Measurements from ENCODE around the gene DNAH2. TPM values are rescaled to one million over a fixed set of nuclear protein-coding genes. Genes with fewer than 3 reads are reported as not detected.

Gene DNAH2, protein sequence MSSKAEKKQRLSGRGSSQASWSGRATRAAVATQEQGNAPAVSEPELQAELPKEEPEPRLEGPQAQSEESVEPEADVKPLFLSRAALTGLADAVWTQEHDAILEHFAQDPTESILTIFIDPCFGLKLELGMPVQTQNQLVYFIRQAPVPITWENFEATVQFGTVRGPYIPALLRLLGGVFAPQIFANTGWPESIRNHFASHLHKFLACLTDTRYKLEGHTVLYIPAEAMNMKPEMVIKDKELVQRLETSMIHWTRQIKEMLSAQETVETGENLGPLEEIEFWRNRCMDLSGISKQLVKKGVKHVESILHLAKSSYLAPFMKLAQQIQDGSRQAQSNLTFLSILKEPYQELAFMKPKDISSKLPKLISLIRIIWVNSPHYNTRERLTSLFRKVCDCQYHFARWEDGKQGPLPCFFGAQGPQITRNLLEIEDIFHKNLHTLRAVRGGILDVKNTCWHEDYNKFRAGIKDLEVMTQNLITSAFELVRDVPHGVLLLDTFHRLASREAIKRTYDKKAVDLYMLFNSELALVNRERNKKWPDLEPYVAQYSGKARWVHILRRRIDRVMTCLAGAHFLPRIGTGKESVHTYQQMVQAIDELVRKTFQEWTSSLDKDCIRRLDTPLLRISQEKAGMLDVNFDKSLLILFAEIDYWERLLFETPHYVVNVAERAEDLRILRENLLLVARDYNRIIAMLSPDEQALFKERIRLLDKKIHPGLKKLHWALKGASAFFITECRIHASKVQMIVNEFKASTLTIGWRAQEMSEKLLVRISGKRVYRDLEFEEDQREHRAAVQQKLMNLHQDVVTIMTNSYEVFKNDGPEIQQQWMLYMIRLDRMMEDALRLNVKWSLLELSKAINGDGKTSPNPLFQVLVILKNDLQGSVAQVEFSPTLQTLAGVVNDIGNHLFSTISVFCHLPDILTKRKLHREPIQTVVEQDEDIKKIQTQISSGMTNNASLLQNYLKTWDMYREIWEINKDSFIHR (N-terminal part only)
- 0.37 and 0.39 TPM in 2 replicates for total RNA-seq

DNA sequence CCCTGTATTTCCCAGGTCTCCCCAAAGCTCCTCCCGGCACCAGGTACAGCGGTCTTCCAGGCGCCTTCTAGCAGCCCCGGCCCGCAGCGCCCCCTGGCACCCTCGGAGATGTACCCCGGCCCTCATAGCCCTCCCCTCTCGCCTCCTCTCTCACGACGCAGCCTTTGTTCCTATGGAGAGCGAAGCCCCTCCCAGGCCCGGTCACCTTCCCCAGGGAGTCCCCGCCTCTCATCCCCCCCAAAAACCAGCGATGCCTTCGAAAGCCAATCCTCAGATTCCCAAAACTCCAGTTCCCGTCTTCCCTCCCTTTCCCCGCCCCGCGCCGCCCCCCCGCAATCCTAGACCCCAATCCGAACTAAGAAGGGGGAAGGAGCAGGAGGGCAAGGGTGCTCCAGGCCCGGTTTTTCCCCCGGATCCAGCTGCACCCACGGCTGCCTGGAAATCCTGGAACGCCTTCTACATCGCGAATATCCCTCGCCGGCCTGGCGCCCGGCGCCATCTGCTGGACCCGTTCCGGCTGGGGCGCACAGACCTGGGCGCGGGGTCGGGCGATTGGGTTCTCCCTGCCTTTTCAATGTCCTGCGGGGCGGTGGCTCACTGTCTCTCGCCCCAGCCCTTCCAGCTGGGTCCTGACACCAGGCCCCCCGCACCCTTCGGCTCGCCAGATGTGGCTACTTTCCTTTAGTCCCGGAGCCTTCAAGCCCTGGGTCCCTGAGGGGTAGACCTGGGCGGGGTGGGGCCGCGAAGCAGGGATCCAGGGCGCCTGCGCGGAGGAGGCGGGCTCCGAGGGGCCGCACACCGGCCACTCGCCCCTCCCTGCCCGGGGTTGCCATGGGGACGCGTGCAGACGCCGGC lies at the start of gene DNAH2:
Gene DNAH2, plus strand, starts transcription at position 844 of the 855 bp plus-strand sequence. CDS start 1,991 bp downstream, outside the sequence.

DNA sequence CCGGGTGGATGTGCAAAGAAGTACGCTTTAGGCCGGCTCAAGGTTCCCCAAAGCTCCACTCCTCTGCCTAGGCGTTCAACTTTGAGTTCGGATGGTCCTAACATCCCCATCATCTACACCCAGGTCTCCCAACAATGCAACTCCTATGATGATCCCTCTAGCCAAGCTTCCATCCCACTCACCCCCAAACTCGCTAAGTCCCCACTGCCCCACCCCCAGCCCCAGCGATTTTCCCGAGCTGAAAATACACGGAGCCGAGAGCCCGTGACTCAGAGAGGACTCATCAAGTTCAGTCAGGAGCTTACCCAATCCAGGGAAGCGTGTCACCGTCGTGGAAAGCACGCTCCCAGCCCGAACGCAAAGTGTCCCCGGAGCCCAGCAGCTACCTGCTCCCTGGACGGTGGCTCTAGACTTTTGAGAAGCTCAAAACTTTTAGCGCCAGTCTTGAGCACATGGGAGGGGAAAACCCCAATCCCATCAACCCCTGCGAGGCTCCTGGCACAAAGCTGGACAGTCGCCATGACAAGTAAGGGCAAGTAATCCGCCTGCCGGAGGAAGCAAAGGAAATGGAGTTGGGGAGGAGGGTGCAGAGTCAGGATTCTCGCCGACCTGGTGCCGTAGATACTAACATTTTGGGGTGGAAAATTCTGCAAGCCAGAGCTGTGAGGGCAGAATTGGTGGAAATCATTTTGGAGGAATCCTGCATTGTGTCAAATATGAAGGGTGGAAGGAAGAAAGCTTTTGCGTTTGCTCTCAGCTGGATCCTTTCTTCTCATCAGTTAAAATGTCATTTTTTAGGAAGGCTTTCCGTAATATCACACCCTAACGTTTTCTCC lies 30.3 kb upstream of the DNAH2 start, which contains the start of gene TP53:
Gene TP53, minus strand, starts transcription at position 419 of the 836 bp plus-strand sequence. CDS start 10,896 bp downstream, outside the sequence.

DNA sequence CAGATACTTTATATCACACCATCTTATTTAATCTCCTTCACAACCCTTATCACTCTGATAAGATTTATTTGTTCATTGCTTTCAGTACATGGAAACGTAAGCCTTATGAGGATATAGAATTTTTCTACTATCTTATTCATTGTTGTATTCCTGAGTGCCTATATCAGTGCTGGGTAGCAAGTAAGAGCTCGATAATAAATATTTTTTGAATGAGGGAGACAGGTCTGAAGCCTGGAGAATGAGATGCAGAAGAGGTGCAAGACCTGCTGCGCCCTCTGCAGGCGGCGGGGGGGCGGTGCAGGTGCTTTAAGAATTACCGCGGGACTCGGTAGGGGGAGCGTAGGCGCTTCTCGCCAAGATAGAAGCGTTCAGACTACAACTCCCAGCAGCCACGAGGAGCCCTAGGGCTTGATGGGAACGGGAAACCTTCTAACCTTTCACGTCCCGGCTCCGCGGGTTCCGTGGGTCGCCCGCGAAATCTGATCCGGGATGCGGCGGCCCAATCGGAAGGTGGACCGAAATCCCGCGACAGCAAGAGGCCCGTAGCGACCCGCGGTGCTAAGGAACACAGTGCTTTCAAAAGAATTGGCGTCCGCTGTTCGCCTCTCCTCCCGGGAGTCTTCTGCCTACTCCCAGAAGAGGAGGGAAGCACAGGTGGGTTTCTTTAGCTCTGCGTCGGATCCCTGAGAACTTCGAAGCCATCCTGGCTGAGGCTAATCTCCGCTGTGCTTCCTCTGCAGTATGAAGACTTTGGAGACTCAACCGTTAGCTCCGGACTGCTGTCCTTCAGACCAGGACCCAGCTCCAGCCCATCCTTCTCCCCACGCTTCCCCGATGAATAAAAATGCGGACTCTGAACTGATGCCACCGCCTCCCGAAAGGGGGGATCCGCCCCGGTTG lies 29.4 kb upstream of the DNAH2 start, which contains the start of gene WRAP53:
Gene WRAP53, plus strand, starts transcription at position 570 of the 900 bp plus-strand sequence. Its CDS starts 172 bp downstream, at position 742.

DNA sequence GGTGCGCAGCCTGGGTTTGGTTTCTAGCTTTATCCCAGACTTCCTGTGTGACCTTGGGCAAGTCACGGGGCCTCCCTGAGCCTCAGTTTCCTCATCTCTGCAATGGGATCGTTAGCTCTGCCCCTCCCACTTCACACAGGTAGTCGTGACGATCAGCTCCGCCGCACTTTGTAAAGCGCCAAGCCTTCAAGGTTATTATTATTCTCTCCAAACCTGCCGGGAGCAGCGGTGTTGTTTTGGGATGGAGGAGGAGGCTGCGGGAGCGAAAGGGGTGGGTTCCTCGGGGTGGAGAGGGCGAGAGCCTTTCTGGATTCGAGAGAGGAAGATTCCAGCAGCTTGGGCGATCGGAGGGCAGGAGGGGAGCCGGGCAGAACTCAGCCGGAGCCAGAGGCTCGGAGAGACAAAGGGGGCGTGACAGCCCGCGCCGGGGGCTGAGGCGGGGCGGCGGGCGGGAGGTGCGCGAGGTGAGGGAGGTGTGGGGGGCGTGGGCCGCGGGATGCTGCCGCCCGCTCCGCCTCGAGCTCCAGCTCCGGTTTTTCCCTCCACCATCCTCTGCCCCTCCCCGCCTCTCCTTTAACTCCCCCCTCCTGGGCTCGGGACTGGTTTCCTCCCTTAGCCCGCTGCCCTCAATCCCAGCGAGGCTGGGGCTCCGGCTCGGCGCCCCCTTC lies 12.8 kb upstream of the DNAH2 start, which contains the start of gene EFNB3:
Gene EFNB3, plus strand, starts transcription at position 602 of the 668 bp plus-strand sequence. CDS start 397 bp downstream, outside the sequence.

DNA sequence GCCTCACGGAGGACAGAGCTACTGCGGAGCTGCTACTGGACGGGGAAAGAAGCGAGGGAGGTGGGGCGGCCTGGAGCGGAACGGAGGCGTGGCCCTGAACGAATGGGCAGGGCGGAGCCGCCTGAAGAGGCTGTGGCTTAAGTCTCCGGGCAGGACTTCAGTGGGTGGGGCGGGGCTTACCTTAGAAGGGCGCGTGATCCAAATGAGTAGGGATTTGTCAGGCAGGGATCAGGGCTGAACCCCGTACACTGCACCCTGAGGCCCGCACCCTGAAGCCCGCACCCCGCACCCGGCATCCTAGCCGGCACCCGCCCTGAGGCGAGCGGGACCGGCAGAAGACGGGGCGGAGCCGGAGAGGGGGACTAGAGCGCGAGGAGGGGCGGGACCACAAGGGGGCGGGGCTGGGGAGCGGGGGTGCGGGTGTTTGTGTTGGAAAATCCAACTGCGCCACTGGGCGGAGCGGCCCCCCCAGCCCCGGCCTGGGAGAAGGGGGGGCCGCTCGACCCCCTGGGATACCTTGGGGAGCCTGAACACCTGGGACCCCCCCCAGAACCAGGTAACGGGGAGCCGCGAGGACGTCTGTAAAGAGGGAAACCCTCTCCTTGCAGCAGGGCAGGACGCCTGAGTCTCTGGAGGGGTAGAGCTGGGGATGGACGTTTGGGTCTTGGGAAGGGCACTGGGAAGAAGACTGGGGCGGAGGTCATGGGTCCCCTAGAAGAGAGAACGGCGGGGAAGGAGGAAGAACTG lies 116.4 kb downstream of the DNAH2 start, which contains the start of gene KDM6B:
Gene KDM6B, plus strand, starts transcription at position 423 of the 747 bp plus-strand sequence. CDS start 11,338 bp downstream, outside the sequence.

DNA sequence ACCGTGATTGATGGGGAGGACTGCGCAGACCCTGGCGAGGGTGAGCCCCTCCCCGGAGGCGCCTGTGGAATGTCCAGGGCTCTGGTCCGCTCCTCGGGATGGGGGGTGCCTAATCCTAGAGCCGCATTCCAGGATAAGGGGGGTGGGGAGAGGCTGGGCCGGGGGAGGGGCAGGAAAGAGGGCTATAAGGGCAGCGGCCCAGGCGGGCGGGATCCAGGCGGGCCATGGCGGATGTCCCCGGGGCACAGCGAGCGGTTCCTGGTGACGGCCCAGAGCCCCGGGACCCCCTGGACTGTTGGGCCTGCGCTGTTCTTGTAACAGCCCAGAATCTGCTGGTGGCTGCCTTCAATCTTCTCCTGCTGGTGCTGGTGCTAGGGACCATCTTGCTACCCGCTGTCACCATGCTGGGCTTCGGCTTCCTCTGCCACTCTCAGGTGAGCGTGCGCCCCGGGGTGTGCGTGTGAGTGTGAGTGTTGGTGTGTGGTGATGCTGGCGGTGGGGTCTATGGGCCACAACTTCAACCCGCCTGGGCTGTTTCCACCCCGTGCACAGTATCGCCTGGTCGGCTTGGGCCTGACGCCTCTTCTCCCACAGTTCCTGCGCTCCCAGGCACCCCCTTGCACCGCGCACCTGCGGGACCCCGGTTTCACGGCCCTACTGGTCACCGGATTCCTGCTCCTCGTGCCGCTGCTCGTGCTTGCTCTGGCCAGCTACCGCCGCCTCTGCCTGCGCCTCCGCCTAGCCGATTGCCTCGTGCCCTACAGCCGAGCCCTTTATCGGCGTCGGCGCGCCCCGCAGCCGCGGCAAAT lies 137.5 kb downstream of the DNAH2 start, which contains the start of gene TMEM88:
Gene TMEM88, plus strand, starts transcription at position 216 of the 809 bp plus-strand sequence. Its CDS starts 9 bp downstream, at position 225.

DNA sequence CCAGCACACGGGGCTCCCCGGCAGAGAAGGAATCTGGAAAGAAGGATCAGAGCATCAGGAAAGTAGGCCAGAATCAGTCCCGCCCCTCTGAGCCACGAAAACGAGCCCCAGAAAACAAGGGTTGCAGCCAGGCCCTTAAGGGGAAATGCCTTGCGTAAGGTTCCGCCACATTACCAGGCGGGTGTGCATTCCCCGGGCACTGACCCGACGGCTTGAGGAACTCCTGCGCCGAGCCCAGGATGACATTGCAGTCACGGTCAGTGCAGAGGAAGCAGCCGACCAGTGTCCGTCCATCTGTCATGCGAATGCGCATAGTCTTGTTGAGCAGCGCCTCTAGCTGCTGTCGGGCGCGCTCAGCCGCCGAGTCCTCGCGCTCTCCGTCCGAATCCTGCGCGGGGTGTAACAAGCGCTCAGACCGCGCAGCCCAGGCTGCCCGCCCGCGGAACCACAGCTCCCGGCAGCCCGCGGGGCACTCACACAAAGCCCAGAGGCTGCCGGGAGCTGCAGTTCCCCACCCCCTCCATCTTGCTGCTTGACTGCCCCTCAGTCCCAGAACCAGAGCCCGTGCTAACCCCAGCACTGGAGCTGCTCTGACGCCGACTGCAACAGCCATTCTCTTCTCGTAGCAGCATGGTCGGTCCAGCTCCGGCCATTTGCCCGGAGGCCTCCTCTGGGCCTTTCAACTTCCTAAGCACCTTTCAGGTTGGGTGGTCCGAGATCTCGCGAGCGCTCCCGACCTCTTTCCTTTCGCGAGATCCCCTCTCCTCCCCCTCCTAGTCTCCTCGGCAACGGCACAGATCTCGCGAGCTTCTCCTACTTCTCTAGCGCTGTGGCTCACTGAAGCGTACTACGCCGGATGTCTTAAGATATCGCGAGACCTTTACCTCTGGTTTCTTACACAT lies 139.5 kb downstream of the DNAH2 start, which contains the start of gene NAA38:
Gene NAA38, minus strand, starts transcription at position 749 of the 902 bp plus-strand sequence. Its CDS starts 96 bp downstream, at position 653.

DNA sequence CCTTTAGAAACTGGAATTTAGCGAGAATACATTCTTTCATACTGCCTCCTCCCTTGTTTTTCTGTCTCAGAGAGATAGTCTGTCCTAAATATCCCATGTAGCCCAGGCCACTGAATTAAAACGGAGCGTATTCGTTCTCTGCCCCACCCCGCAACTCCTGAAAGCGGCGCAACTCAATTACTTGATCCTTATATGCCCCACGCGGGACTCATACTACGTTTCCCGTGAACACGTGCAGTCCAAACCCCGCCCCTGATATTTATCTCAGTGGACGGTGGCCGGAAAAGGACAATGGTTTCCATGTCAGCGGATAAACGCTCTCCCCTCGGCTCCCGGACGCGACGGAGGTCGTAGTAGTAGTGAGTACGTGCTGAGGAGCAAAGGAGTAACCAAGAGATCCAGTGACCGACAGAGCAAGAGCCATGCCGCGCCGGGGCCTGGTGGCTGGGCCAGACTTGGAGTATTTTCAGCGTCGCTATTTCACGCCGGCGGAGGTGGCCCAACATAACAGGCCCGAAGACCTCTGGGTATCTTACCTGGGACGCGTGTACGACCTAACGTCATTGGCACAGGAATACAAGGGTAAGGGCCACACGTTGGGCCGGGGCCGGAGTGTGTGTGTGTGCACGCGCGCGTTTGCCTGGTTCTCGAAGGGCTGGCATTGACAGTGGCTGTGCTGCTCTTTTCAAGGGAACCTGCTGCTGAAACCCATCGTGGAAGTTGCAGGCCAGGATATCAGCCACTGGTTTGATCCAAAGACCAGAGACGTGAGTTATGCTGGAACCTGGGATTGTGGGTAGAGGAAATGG lies 140.4 kb downstream of the DNAH2 start, which contains the start of gene CYB5D1:
Gene CYB5D1, plus strand, starts transcription at position 291 of the 809 bp plus-strand sequence. Its CDS starts 132 bp downstream, at position 423.

Other genes starting within 250 kb of the DNAH2 start
- gene ZBTB4, start 238.1 kb upstream of the DNAH2 start, total RNA-seq = 19.1 and 19.5 TPM in 2 replicates
- gene SLC35G6, start 236.3 kb upstream of the DNAH2 start, total RNA-seq = not detected in 2 replicates
- 81.9 and 112 TPM in 2 replicates for gene POLR2A, start 233.4 kb upstream of the DNAH2 start, total RNA-seq
- gene TNFSF12, start 168.7 kb upstream of the DNAH2 start, total RNA-seq = 5.5 and 8.5 TPM in 2 replicates
- gene TNFSF13, start 159.0 kb upstream of the DNAH2 start, total RNA-seq = 0.59 and 1.1 TPM in 2 replicates
- gene SENP3, start 155.8 kb upstream of the DNAH2 start, total RNA-seq = 69.1 and 70.0 TPM in 2 replicates
- 39.7 and 53.0 TPM in 2 replicates for gene CD68, start 138.1 kb upstream of the DNAH2 start, total RNA-seq
- 116 and 129 TPM in 2 replicates for gene MPDU1, start 133.9 kb upstream of the DNAH2 start, total RNA-seq
- 0.20 TPM in 1 of 2 replicates, not detected in the other for gene SOX15, start 127.7 kb upstream of the DNAH2 start, total RNA-seq
- gene FXR2, start 102.8 kb upstream of the DNAH2 start, total RNA-seq = 27.6 and 35.8 TPM in 2 replicates
- gene SAT2, start 89.9 kb upstream of the DNAH2 start, total RNA-seq = 19.2 and 20.9 TPM in 2 replicates
- gene SHBG, start 87.6 kb upstream of the DNAH2 start, total RNA-seq = 0.37 and 0.39 TPM in 2 replicates
- gene ATP1B2, start 66.8 kb upstream of the DNAH2 start, total RNA-seq = not detected in 2 replicates
- 30.9 and 46.9 TPM in 2 replicates for gene TP53, start 30.3 kb upstream of the DNAH2 start, total RNA-seq
- 8.1 and 10.2 TPM in 2 replicates for gene WRAP53, start 29.3 kb upstream of the DNAH2 start, total RNA-seq
- 0.37 and 0.59 TPM in 2 replicates for gene EFNB3, start 12.5 kb upstream of the DNAH2 start, total RNA-seq
- 3.3 and 5.1 TPM in 2 replicates for gene KDM6B, start 116.5 kb downstream of the DNAH2 start, total RNA-seq
- 0.20 TPM in 1 of 2 replicates, not detected in the other for gene TMEM88, start 137.3 kb downstream of the DNAH2 start, total RNA-seq
- 61.6 and 106 TPM in 2 replicates for gene NAA38, start 139.8 kb downstream of the DNAH2 start, total RNA-seq
- gene CYB5D1, start 140.3 kb downstream of the DNAH2 start, total RNA-seq = 8.8 and 11.5 TPM in 2 replicates
- 58.1 and 58.4 TPM in 2 replicates for gene CHD3, start 171.0 kb downstream of the DNAH2 start, total RNA-seq
- 1.1 and 2.2 TPM in 2 replicates for gene RNF227, start 198.5 kb downstream of the DNAH2 start, total RNA-seq
- under 0.01 and 0.98 TPM in 2 replicates for gene KCNAB3, start 212.1 kb downstream of the DNAH2 start, total RNA-seq
- 27.2 and 38.6 TPM in 2 replicates for gene TRAPPC1, start 214.2 kb downstream of the DNAH2 start, total RNA-seq
- gene CNTROB, start 214.5 kb downstream of the DNAH2 start, total RNA-seq = 21.7 and 28.5 TPM in 2 replicates

All from subcutaneous preadipocyte (primary cell).